MCF 10A (cell line): ENCODE data around the gene FNDC1. TPM values are rescaled to one million over a fixed set of nuclear protein-coding genes. Genes with fewer than 3 reads are reported as not detected.

Experiments used
- BruUV-seq: library from RNA; stranded (reverse); fragments of 400-500 nt; replicated peaks from 2 replicates; lab custom pipeline; 2021; lab: Mats Ljungman, UMichigan
- CTCF ChIA-PET: fragments of 300-600 bp; sonication (Branson Sonifier 250); formaldehyde crosslinking; extraction: SDS; loops from one replicate; lab custom pipeline; 2021; ENCODE audit warnings: antibody characterized with exemption, inconsistent platforms; lab: Yijun Ruan, JAX
- POLR2A ChIA-PET: fragments of 300-600, 350-650 bp; sonication (Branson Sonifier 250); formaldehyde crosslinking; extraction: SDS; loops from one replicate; lab custom pipeline; 2020; ENCODE audit warnings: antibody characterized with exemption, inconsistent platforms; lab: Yijun Ruan, JAX
- DNase-seq: peaks from one replicate; pipeline ENCODE4 v3.0.0-alpha.2; 2018; ENCODE audit not compliant: unreplicated experiment
- H3K27ac Mint-ChIP-seq: one replicate; pipeline ENCODE4 v1.8.0; 2022; ENCODE audit warnings: mild to moderate bottlenecking, low read depth, mixed read lengths; ENCODE audit not compliant: unreplicated experiment
- H3K27me3 Mint-ChIP-seq: one replicate; pipeline ENCODE4 v1.8.0; 2022; ENCODE audit warnings: mixed read lengths; ENCODE audit not compliant: insufficient read depth, unreplicated experiment
- H3K36me3 Mint-ChIP-seq: one replicate; pipeline ENCODE4 v1.8.0; 2022; ENCODE audit warnings: mild to moderate bottlenecking, moderate library complexity, mixed read lengths; ENCODE audit not compliant: insufficient read depth, unreplicated experiment
- H3K4me1 Mint-ChIP-seq: one replicate; pipeline ENCODE4 v1.8.0; 2022; ENCODE audit warnings: mixed read lengths; ENCODE audit not compliant: insufficient read depth, unreplicated experiment
- H3K4me3 Mint-ChIP-seq: one replicate; pipeline ENCODE4 v1.8.0; 2022; ENCODE audit warnings: mild to moderate bottlenecking, moderate library complexity, mixed read lengths; ENCODE audit not compliant: unreplicated experiment
- H3K9me3 Mint-ChIP-seq: one replicate; pipeline ENCODE4 v1.8.0; 2022; ENCODE audit warnings: mixed read lengths; ENCODE audit not compliant: unreplicated experiment
- intact Hi-C: fragments of 100-400 bp; cut with micrococcal nuclease; formaldehyde crosslinking; loops from 2 replicates; pipeline ENCODE4 v1.14.1; 2022
- total RNA-seq: library from RNA; stranded (reverse); gene quantifications from 2 replicates; pipeline ENCODE4 v1.2.3, GENCODE V29; 2022
- TF ChIP-seq, protein P1 (sequence below): fragments of 200-600 bp; IDR thresholded peaks from one replicate; pipeline ENCODE4 v1.8.0; 2022; ENCODE audit warnings: antibody characterized with exemption, mild to moderate bottlenecking; ENCODE audit not compliant: unreplicated experiment

The FNDC1 gene
- total RNA-seq, 1 experiment from 2014 or later: not detected

GRCh38 chr6:159134701-159135364, 34.4 kb upstream of the FNDC1 start:
- H3K36me3 Mint-ChIP-seq: no peaks in the 10 kb centered on the region
- DNase-seq: peak; percentile 73
- peaks cover 42% of the 10 kb centered on the region for H3K27me3 Mint-ChIP-seq
- TF ChIP-seq, protein P1, sequence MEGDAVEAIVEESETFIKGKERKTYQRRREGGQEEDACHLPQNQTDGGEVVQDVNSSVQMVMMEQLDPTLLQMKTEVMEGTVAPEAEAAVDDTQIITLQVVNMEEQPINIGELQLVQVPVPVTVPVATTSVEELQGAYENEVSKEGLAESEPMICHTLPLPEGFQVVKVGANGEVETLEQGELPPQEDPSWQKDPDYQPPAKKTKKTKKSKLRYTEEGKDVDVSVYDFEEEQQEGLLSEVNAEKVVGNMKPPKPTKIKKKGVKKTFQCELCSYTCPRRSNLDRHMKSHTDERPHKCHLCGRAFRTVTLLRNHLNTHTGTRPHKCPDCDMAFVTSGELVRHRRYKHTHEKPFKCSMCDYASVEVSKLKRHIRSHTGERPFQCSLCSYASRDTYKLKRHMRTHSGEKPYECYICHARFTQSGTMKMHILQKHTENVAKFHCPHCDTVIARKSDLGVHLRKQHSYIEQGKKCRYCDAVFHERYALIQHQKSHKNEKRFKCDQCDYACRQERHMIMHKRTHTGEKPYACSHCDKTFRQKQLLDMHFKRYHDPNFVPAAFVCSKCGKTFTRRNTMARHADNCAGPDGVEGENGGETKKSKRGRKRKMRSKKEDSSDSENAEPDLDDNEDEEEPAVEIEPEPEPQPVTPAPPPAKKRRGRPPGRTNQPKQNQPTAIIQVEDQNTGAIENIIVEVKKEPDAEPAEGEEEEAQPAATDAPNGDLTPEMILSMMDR: peak; percentile 95
- intact Hi-C loops: loop anchor here (1.0 kb wide), 3 partner anchors 31 to 127 kb away; no protein-coding TSS in a partner anchor
- H3K4me3 Mint-ChIP-seq: no peak overlapping the region
- H3K9me3 Mint-ChIP-seq: no peaks in the 10 kb centered on the region
- ChIA-PET CTCF (interaction anchor here (0.5 to 9.8 kb wide), 46 partner anchors 8 to 1131 kb away, joined by 3 to 182 read pairs (median 5); partner anchors contain the start of genes RSPH3 and TAGAP), POLR2A (interaction anchor here (0.7 to 2.9 kb wide), 6 partner anchors 91 to 135 kb away, joined by 3 to 10 read pairs (median 6); partner anchors contain the start of gene RSPH3)
- H3K27ac Mint-ChIP-seq: no peak overlapping the region
- peaks cover 5% of the 10 kb centered on the region for H3K4me1 Mint-ChIP-seq
- BruUV-seq: no TSS peak

DNA sequence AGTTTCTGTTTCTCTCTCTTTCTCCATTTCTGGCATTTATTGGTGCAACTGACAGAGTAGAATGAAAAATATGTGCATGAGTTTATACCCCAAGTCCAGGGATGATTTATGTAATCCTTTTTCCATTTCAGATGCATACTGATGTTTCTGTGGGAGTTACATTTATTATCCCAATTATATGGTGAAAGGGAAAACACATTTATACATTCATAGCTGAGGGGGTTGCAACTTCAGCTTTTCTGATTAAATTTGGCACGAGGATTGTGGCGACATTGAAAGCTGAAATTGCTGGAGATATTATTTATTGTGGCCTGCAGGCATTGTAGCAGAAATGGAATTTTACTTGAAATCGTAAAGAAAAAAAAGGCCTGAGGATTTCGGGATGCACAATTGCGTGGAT, 31.5 kb upstream of the FNDC1 start:
- CTCF ChIA-PET: interaction anchor here (1.3 to 9.8 kb wide), 5 partner anchors 11 to 517 kb away, joined by 3 to 182 read pairs (median 27); partner anchors contain the start of genes RSPH3 and TAGAP

GRCh38 chr6:159142531-159142930, 26.7 kb upstream of the FNDC1 start:
- no peak overlapping the region for H3K4me3 Mint-ChIP-seq
- ChIA-PET POLR2A (no interaction called here), CTCF (interaction anchor here (1.4 to 1.9 kb wide), 3 partner anchors 8 to 133 kb away, joined by 5 to 11 read pairs (median 8); no protein-coding TSS in a partner anchor)
- no TSS peak for BruUV-seq
- TF ChIP-seq, protein P1: no peak
- H3K27ac Mint-ChIP-seq: no peak overlapping the region
- intact Hi-C loops: no loop called here
- peaks cover 38% of the 10 kb centered on the region for H3K27me3 Mint-ChIP-seq
- no peaks in the 10 kb centered on the region for H3K4me1 Mint-ChIP-seq
- H3K9me3 Mint-ChIP-seq: no peaks in the 10 kb centered on the region
- no peaks in the 10 kb centered on the region for H3K36me3 Mint-ChIP-seq
- no peak for DNase-seq

More for the DNA sequence above, 31.5 kb upstream of the FNDC1 start:
- DNase-seq: no peak
- Mint-ChIP-seq H3K9me3 (no peaks in the 10 kb centered on the region), H3K27me3 (peaks cover 42% of the 10 kb centered on the region), H3K27ac (no peak overlapping the region), H3K36me3 (no peaks in the 10 kb centered on the region), H3K4me1 (peaks cover 5% of the 10 kb centered on the region), H3K4me3 (no peak overlapping the region)
- TF ChIP-seq, protein P1: no peak
- intact Hi-C loops: no loop called here
- BruUV-seq: no TSS peak
- POLR2A ChIA-PET: no interaction called here

- no peaks in the 10 kb centered on the region for H3K9me3 Mint-ChIP-seq
- ChIA-PET POLR2A (no interaction called here), CTCF (interaction anchor here (1.1 to 5.1 kb wide), 3 partner anchors 8 to 140 kb away, joined by 3 to 27 read pairs (median 26); no protein-coding TSS in a partner anchor)
- intact Hi-C loops: no loop called here
- no peak overlapping the region for H3K27ac Mint-ChIP-seq
- no TSS peak for BruUV-seq
- peaks cover 5% of the 10 kb centered on the region for H3K4me1 Mint-ChIP-seq
- peaks cover 18% of the 10 kb centered on the region for H3K27me3 Mint-ChIP-seq
- TF ChIP-seq, protein P1: no peak
- no peak overlapping the region for H3K4me3 Mint-ChIP-seq
- no peak for DNase-seq
- no peaks in the 10 kb centered on the region for H3K36me3 Mint-ChIP-seq
Measured at GRCh38 chr6:159148641-159149040, 20.6 kb upstream of the FNDC1 start.
